ENCODE results near the gene VSTM2B.

DNA sequence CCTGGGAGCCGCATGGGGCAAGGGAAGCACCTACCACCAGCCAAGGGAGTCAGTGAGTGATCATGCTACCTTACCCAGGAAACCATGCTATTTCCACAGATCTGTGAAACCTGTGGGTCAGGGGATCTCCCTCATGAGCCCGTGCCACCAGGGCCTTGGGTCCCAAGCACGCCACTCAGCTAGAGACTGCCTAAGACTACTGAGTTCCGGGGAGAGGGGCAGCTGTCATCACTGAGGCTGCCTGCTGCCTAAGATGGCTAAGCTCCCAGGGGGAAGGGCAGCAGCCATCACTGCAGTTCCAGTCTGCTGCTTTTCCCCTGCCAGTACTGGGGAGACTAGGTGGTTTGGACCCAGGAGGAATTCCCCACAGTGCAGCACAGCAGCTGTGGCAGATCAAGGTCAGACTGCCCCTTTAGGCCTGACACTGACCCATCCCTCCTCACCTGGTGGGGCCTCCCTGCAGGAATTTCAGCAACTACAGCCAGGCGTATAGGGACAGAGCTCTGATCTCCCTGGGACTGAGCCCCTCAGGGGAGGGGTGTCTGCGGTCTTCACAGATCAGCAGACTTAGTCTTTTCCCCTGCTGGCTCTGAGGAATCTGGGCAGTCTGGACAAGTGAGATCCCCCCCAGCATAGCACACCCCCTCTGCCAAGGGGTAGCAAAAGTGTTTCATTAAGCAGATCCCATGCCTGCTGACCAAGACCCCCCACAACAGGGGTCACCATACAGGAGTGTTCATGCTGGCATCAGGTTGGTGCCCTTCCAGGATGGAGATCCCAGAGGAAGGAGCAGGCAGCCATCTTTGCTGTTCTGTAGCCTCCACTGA, 26.9 kb downstream of the VSTM2B start:
- no peak for TF ChIP-seq EZH2 (IDR thresholded peaks at IDR 0.05; ENCODE audit: borderline replicate concordance, low read length)
- TF ChIP-seq, protein P1, sequence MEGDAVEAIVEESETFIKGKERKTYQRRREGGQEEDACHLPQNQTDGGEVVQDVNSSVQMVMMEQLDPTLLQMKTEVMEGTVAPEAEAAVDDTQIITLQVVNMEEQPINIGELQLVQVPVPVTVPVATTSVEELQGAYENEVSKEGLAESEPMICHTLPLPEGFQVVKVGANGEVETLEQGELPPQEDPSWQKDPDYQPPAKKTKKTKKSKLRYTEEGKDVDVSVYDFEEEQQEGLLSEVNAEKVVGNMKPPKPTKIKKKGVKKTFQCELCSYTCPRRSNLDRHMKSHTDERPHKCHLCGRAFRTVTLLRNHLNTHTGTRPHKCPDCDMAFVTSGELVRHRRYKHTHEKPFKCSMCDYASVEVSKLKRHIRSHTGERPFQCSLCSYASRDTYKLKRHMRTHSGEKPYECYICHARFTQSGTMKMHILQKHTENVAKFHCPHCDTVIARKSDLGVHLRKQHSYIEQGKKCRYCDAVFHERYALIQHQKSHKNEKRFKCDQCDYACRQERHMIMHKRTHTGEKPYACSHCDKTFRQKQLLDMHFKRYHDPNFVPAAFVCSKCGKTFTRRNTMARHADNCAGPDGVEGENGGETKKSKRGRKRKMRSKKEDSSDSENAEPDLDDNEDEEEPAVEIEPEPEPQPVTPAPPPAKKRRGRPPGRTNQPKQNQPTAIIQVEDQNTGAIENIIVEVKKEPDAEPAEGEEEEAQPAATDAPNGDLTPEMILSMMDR (IDR thresholded peaks at IDR 0.05; ENCODE audit: low read length) = no peak

Measured in OCI-LY1 (cell line).